Peyer's patch (tissue), 4 donors: ENCODE results near the gene SEPTIN12.

Source experiments
- CTCF ChIP-seq, 6 experiments: fragments of 450-650 bp in 4 of 6; fragments of 200-600 bp in 2 of 6; sonication (generic) in 1 of 6; IDR thresholded peaks; one replicate each; pipeline ENCODE4 v1.5.1; 2017 to 2019; ENCODE audit warnings: antibody characterized with exemption in 6 of 6, mild to moderate bottlenecking in 3 of 6, moderate library complexity in 1 of 6
- POLR2A ChIP-seq, 2 donors: fragments of 450-650 bp; IDR thresholded peaks; one replicate each; pipeline ENCODE4 v1.5.1; 2017; ENCODE audit warnings: antibody characterized with exemption in 2 of 2, mild to moderate bottlenecking in 2 of 2, moderate library complexity in 2 of 2

GRCh38 chr16:4811773-4812172 is 23.6 kb upstream of the SEPTIN12 start:
- TF ChIP-seq CTCF (IDR thresholded peaks at IDR 0.05) (no peak), POLR2A (IDR thresholded peaks at IDR 0.05) (no peak)
